Spinal cord (tissue), 10 donors: ENCODE measurements around the gene NUBP2. TPM values are rescaled to one million over a fixed set of nuclear protein-coding genes. Genes with fewer than 3 reads are reported as not detected.

Experiments used
- DNase-seq, 6 donors: peaks; one replicate each; pipeline versions ENCODE4 v3.0.0 to v3.0.0-alpha.2; 2013 to 2015; ENCODE audit warnings: low spot score in 6 of 6, low read depth in 4 of 6
- H3K27ac ChIP-seq: one replicate; pipeline ENCODE4 v1.5.1; 2013; ENCODE audit warnings: low read depth, low read length, control low read depth
- H3K27me3 ChIP-seq: one replicate; pipeline ENCODE4 v1.6.1; 2013; ENCODE audit warnings: low read length; ENCODE audit not compliant: control insufficient read depth, insufficient read depth
- H3K36me3 ChIP-seq: one replicate; pipeline ENCODE4 v1.6.1; 2013; ENCODE audit warnings: low read length; ENCODE audit not compliant: control insufficient read depth, insufficient read depth
- H3K4me1 ChIP-seq: one replicate; pipeline ENCODE4 v1.6.1; 2013; ENCODE audit warnings: low read length; ENCODE audit not compliant: control insufficient read depth, insufficient read depth
- H3K4me3 ChIP-seq: one replicate; pipeline ENCODE4 v1.5.1; 2013; ENCODE audit warnings: low read depth, low read length, control low read depth
- H3K9me3 ChIP-seq: one replicate; pipeline ENCODE4 v1.6.1; 2013; ENCODE audit warnings: low read length; ENCODE audit not compliant: control insufficient read depth, insufficient read depth
- WGBS: methylation state at CpG from one replicate; pipeline ENCODE4 v1.1.5; 2013; ENCODE audit warnings: missing lambda C conversion rate; ENCODE audit not compliant: insufficient coverage; 5-methylcytosine and 5-hydroxymethylcytosine counted together
- polyA plus RNA-seq, 2 donors: library from polyadenylated mRNA; unstranded; fragments of 120-200 nt; gene quantifications; one replicate each; pipeline ENCODE4 v1.2.1, GENCODE V29; 2013; ENCODE audit not compliant: insufficient read length in 2 of 2
- total RNA-seq, 2 donors: library from RNA; depleted of rRNA in 1 of 2; stranded (reverse); fragments of 120-200 nt in 1 of 2; fragments of >200 nt in 1 of 2; gene quantifications; one replicate each; pipeline versions ENCODE4 v1.2.3 to v1.2.4, GENCODE V29; 2013 to 2014
- donor health status: healthy.

The NUBP2 gene
- total and polyA plus RNA-seq, 4 donors, result 24.7 to 80.4 (median 67.7) TPM

GRCh38 chr16:1817276-1817589 is 34.5 kb downstream of the NUBP2 start:
- Histone ChIP-seq H3K27ac (no peak overlapping the region), H3K4me3 (no peak overlapping the region), H3K36me3 (peaks cover 84% of the 10 kb centered on the region), H3K4me1 (no peaks in the 10 kb centered on the region), H3K9me3 (no peaks in the 10 kb centered on the region), H3K27me3 (no peaks in the 10 kb centered on the region)
- DNase-seq, result no peak
- 91% methylated on average over 9 of the region's 9 CpGs for WGBS

GRCh38 chr16:1817716-1818115 is 35.0 kb downstream of the NUBP2 start:
- no peak for DNase-seq
- H3K27ac ChIP-seq, result no peak overlapping the region
- peaks cover 86% of the 10 kb centered on the region for H3K36me3 ChIP-seq
- 95% methylated on average over 16 of the region's 17 CpGs for WGBS
- H3K4me3 ChIP-seq, result no peak overlapping the region
- no peaks in the 10 kb centered on the region for H3K9me3 ChIP-seq
- no peaks in the 10 kb centered on the region for H3K27me3 ChIP-seq
- no peaks in the 10 kb centered on the region for H3K4me1 ChIP-seq

- DNase-seq, result no peak
- no peaks in the 10 kb centered on the region for H3K9me3 ChIP-seq
- no peaks in the 10 kb centered on the region for H3K4me1 ChIP-seq
- no peak overlapping the region for H3K27ac ChIP-seq
- no peak overlapping the region for H3K4me3 ChIP-seq
- no peaks in the 10 kb centered on the region for H3K27me3 ChIP-seq
- 96% methylated on average over 27 of the region's 27 CpGs for WGBS
- H3K36me3 ChIP-seq, result peaks cover 86% of the 10 kb centered on the region
Measured at GRCh38 chr16:1818204-1818872, 35.6 kb downstream of the NUBP2 start.

GRCh38 chr16:1818873-1819525 is 36.2 kb downstream of the NUBP2 start:
- Histone ChIP-seq H3K27me3 (no peaks in the 10 kb centered on the region), H3K4me1 (peaks cover 3% of the 10 kb centered on the region), H3K36me3 (peaks cover 82% of the 10 kb centered on the region), H3K9me3 (no peaks in the 10 kb centered on the region), H3K27ac (no peak overlapping the region), H3K4me3 (no peak overlapping the region)
- no peak for DNase-seq
- WGBS, result 92% methylated on average over 34 of the region's 35 CpGs

GRCh38 chr16:1819611-1820010 is 36.9 kb downstream of the NUBP2 start:
- H3K36me3 ChIP-seq, result peaks cover 80% of the 10 kb centered on the region
- H3K27me3 ChIP-seq, result no peaks in the 10 kb centered on the region
- DNase-seq, result no peak
- H3K9me3 ChIP-seq, result no peaks in the 10 kb centered on the region
- H3K27ac ChIP-seq, result no peak overlapping the region
- H3K4me1 ChIP-seq, result peaks cover 3% of the 10 kb centered on the region
- WGBS, result 97% methylated on average over 10 of the region's 15 CpGs
- no peak overlapping the region for H3K4me3 ChIP-seq

GRCh38 chr16:1820096-1820945 is 37.6 kb downstream of the NUBP2 start:
- DNase-seq, result no peak
- no peak overlapping the region for H3K4me3 ChIP-seq
- no peaks in the 10 kb centered on the region for H3K9me3 ChIP-seq
- H3K27ac ChIP-seq, result no peak overlapping the region
- WGBS, result 94% methylated on average over 21 of the region's 25 CpGs
- H3K27me3 ChIP-seq, result no peaks in the 10 kb centered on the region
- H3K4me1 ChIP-seq, result peaks cover 8% of the 10 kb centered on the region
- peaks cover 84% of the 10 kb centered on the region for H3K36me3 ChIP-seq

- DNase-seq, result no peak
- peaks cover 80% of the 10 kb centered on the region for H3K36me3 ChIP-seq
Measured at GRCh38 chr16:1820946-1821290, 38.2 kb downstream of the NUBP2 start.

GRCh38 chr16:1821861-1822611 is 39.3 kb downstream of the NUBP2 start:
- Histone ChIP-seq H3K4me3 (no peak overlapping the region), H3K27ac (no peak overlapping the region), H3K36me3 (peaks cover 69% of the 10 kb centered on the region), H3K9me3 (no peaks in the 10 kb centered on the region), H3K27me3 (no peaks in the 10 kb centered on the region), H3K4me1 (peaks cover 15% of the 10 kb centered on the region)
- DNase-seq, result no peak
- 96% methylated on average over 20 of the region's 24 CpGs for WGBS

More at GRCh38 chr16:1820946-1821290, 38.2 kb downstream of the NUBP2 start:
- Histone ChIP-seq H3K9me3 (no peaks in the 10 kb centered on the region), H3K27ac (no peak overlapping the region), H3K27me3 (no peaks in the 10 kb centered on the region), H3K4me3 (no peak overlapping the region), H3K4me1 (peaks cover 14% of the 10 kb centered on the region)
- WGBS, result 95% methylated on average over 12 of the region's 12 CpGs

GRCh38 chr16:1822801-1823200 is 40.0 kb downstream of the NUBP2 start:
- Histone ChIP-seq H3K27ac (no peak overlapping the region), H3K9me3 (no peaks in the 10 kb centered on the region), H3K36me3 (peaks cover 62% of the 10 kb centered on the region), H3K27me3 (no peaks in the 10 kb centered on the region), H3K4me3 (no peak overlapping the region), H3K4me1 (peaks cover 21% of the 10 kb centered on the region)
- no peak for DNase-seq
- 94% methylated on average over 14 of the region's 16 CpGs for WGBS
